Heart left ventricle (tissue), 13 donors: Measurements from ENCODE around the gene DUSP22.

ENCODE experiments used
- CTCF ChIP-seq, 12 donors: fragments of 200-600 bp; sonication (generic) in 4 of 12; IDR thresholded peaks; one replicate each; pipeline versions ENCODE4 v1.5.0 to v1.8.0; 2018 to 2022; ENCODE audit warnings: antibody characterized with exemption in 12 of 12, mild to moderate bottlenecking in 5 of 12
- POLR2A ChIP-seq, 2 donors: fragments of 450-650 bp; IDR thresholded peaks; one replicate each; pipeline ENCODE4 v1.6.1; 2017; ENCODE audit warnings: antibody characterized with exemption in 2 of 2, mild to moderate bottlenecking in 2 of 2, moderate library complexity in 2 of 2
- donor health status: ischemic (EF 13 %, LVEDD 7.1; RV severe dilation, severe dysfunction).
- donor health status: DM: no; HTN: yes; CAD: no.
- donor health status: DM: no; HTN: no; CAD: no.
- donor health status: ischemic (EF 25% LVEDD 6.9; RV normal size, moderate dysfunction).
- donor health status: ischemic (EF 25% LVEDD 5.7; RV mildly dilated, moderate dysfunction).
- donor health status: ischemic (EF 35%, LVEDD 5.7; RV mildly dilated, moderate dysfunction).
- donor health status: nonischemic (EF 11% LVEDD 7.7; RV severe dilation, severe dysfunction).
- donor health status: DM: yes; HTN: yes; CAD: no.
- donor health status: PGD.
- donor health status: ischemic (EF 29% LVEDD 5.4; RV normal size, mild dysfunction).
- donor health status: nonischemic (EF 23%, LVEDD 6.1; RV moderate dilation, normal function).

- TF ChIP-seq CTCF (IDR thresholded peaks at IDR 0.05) (no peak), POLR2A (IDR thresholded peaks at IDR 0.05) (no peak)
Measured at GRCh38 chr6:328924-329323, 36.6 kb downstream of the DUSP22 start.
